ENCODE results near the gene PLIN5.
A peak's percentile ranks its signal among the peaks of the same experiment; 100 is the strongest.
"Not testable (repeated sequence)": the region's sequence is repeated elsewhere in the genome, so short reads cannot be mapped to it uniquely, and the experiment has no call there.

The PLIN5 gene

GRCh38 chr19:4548238-4548584, 13.2 kb upstream of the PLIN5 start:
- TF ChIP-seq CTCF (IDR thresholded peaks at IDR 0.05; ENCODE audit: extremely low read depth, missing control alignments) = no peak
- no peak for DNase-seq (ENCODE audit: low spot score)

GRCh38 chr19:4547303-4548237, 12.5 kb upstream of the PLIN5 start:
- peak; percentile 19 for TF ChIP-seq CTCF (IDR thresholded peaks at IDR 0.05; ENCODE audit: extremely low read depth, missing control alignments)
- DNase-seq (ENCODE audit: low spot score) = no peak

- DNase-seq (ENCODE audit: low spot score) = no peak
- TF ChIP-seq CTCF (IDR thresholded peaks at IDR 0.05; ENCODE audit: extremely low read depth, missing control alignments) = no peak
Observed at GRCh38 chr19:4543842-4544647, 9.0 kb upstream of the PLIN5 start.

- DNase-seq (ENCODE audit: low spot score) = peak; percentile 52
- no peak for TF ChIP-seq CTCF (IDR thresholded peaks at IDR 0.05; ENCODE audit: extremely low read depth, missing control alignments)
Observed at GRCh38 chr19:4542896-4543841, 8.1 kb upstream of the PLIN5 start.

GRCh38 chr19:4541806-4542145, 6.8 kb upstream of the PLIN5 start:
- not testable (repeated sequence) for DNase-seq (ENCODE audit: low spot score)

- TF ChIP-seq CTCF (IDR thresholded peaks at IDR 0.05; ENCODE audit: extremely low read depth, missing control alignments) = no peak
- no peak for DNase-seq (ENCODE audit: low spot score)
Observed at GRCh38 chr19:4541114-4541805, 6.2 kb upstream of the PLIN5 start.

Data from GM20000 (cell line).